Epithelial cell of esophagus (primary cell): ENCODE data around the gene ACTN1.
A peak's percentile ranks its signal among the peaks of the same experiment; 100 is the strongest.
"Not testable (repeated sequence)": the region's sequence is repeated elsewhere in the genome, so short reads cannot be mapped to it uniquely, and the experiment has no call there.

ENCODE experiments used
- DNase-seq: peaks from one replicate; pipeline ENCODE4 v3.0.0; 2010; ENCODE audit warnings: low read depth
- H3K4me3 ChIP-seq: 2 replicates; pipeline ENCODE4 v1.5.1; 2011; ENCODE audit warnings: mild to moderate bottlenecking, low read length, control low read depth
- TF ChIP-seq, protein P1 (sequence below): IDR thresholded peaks from 2 replicates; pipeline ENCODE4 v1.5.1; 2011; ENCODE audit warnings: low read depth, mild to moderate bottlenecking, low read length, control low read depth, inconsistent platforms; ENCODE audit not compliant: insufficient read depth; ENCODE audit errors: missing control alignments

The ACTN1 gene

DNA sequence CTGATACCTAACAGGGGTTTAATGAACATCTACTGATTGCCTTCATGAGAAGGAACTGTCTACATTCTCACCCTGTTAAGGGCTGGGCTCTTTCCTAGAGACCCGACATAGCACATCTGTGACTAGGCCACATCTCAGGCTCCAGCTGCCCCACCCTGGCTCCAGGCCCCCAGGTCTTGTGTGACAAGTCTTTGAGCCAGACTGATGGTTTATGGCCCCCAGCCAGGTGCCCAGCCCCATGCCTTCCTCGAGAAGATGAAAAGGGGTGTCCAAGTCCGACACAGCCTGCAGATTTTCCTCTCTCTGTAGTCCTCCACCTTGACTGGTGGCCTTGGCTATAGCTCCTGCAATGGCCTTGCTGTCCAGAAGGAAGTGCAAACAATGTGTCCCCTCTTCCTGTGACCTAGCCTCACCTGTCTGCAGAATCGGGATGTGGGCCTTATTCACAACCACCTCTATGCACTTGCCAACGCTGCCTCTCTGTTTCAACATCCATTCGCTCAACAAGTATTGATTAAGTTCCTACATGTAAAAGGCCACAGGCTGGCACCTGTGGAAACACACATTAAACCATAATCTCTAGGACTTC, 4.2 kb downstream of the ACTN1 start:
- no peak overlapping the region for H3K4me3 ChIP-seq
- DNase-seq, result peak; percentile 35
- TF ChIP-seq, protein P1, sequence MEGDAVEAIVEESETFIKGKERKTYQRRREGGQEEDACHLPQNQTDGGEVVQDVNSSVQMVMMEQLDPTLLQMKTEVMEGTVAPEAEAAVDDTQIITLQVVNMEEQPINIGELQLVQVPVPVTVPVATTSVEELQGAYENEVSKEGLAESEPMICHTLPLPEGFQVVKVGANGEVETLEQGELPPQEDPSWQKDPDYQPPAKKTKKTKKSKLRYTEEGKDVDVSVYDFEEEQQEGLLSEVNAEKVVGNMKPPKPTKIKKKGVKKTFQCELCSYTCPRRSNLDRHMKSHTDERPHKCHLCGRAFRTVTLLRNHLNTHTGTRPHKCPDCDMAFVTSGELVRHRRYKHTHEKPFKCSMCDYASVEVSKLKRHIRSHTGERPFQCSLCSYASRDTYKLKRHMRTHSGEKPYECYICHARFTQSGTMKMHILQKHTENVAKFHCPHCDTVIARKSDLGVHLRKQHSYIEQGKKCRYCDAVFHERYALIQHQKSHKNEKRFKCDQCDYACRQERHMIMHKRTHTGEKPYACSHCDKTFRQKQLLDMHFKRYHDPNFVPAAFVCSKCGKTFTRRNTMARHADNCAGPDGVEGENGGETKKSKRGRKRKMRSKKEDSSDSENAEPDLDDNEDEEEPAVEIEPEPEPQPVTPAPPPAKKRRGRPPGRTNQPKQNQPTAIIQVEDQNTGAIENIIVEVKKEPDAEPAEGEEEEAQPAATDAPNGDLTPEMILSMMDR, result no peak

DNA sequence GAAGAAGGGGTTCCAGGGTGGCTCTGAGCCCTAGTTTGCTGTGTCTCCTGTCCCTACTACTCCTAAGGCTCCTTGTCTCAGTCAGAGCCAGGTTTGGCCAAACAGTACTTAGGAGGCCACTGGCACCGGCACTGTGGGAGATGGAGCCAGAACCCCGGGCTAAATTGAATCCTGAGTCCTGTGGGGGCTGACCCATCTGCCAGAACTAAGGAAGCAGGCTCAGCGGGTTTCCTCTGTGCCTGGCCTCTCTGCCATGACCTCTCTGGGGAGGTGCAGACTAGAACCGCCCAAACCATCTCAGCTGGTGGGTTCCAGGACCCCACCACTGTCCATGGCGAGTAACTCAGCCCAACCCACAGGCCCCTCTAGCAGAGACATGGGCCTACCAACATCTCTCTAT, 5.5 kb downstream of the ACTN1 start:
- H3K4me3 ChIP-seq, result no peak overlapping the region
- no peak for DNase-seq
- TF ChIP-seq, protein P1, result no peak

DNA sequence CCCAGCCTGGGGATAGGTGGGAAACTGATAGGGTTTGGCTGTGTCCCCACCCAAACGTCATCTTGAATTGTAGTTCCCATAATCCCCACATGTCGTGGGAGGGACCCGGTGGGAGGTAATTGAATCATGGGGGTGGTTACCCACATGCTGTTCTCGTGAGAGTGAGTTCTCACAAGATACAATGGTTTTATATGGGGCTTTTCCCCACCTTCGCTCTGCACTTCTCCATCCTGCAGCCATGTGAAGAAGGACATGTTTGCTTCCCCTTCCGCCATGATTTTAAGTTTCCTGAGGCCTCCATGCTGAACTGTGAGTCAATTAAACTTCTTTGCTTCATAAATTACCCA, 5.9 kb downstream of the ACTN1 start:
- DNase-seq, H3K4me3 ChIP-seq: not testable (repeated sequence)

DNA sequence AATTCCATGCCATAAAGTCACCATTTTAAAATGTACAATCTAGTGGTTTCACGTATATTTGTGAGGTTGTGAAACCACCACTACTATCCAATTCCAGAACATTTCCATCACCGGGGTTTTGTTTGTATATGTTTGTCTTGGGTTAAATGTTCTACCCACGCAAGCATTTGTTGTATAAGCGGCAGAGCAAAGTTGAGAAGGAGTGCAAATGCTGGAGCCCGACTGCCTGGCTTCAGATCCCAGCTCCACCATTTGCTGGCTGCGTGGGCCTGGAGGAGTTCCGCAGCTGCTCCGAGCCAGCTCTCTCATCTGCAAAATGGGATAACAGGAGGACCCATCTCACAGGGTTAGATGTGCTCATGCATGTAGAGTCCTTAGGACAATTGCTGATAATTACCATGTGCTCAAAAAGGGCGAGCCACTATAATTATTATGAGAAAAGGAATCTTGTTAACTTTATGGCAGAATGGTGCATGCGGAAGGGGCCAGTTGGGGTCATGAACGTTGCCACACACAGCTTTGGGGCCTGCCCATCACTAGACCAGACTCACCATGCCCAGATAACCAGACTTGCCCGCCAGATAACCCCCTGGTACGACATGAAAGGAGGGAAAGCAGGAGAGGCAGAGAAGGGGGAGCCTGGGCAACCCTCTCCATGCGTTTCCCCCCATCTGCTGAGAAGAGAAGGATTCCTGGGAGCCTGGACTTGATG, 6.4 kb downstream of the ACTN1 start:
- TF ChIP-seq, protein P1, result no peak
- no peak overlapping the region for H3K4me3 ChIP-seq
- DNase-seq, result no peak

DNA sequence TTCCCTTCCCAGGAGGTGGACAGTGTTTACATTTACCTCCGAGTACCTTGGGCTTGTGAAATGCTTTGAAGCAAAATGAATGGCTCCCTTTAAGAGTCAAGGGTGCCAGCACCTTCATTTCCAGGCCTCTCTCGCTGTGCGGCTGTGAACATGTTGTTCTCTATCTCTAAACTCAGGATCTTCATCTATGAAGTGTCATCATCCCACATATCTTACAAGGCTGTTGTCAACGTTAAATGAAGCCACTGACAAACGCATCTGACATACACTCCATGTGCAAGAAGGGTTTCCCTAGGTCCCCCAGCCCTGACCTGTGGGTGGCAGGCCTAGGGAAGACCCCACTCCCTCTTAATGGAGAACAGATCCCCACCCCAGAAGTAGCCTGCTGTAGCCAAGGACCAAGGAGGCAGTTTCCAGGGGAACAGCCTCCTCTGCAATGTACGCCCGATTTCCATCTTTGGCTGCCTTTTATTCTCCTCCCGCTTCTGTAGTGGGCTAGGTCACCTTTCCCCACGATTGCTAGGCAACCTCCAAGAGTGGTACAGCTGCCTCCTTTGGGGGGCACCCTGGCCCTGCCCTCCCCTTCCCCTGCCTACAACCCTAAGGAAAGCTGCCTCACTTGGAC, 7.6 kb downstream of the ACTN1 start:
- H3K4me3 ChIP-seq, result no peak overlapping the region
- TF ChIP-seq, protein P1, result no peak
- no peak for DNase-seq

DNA sequence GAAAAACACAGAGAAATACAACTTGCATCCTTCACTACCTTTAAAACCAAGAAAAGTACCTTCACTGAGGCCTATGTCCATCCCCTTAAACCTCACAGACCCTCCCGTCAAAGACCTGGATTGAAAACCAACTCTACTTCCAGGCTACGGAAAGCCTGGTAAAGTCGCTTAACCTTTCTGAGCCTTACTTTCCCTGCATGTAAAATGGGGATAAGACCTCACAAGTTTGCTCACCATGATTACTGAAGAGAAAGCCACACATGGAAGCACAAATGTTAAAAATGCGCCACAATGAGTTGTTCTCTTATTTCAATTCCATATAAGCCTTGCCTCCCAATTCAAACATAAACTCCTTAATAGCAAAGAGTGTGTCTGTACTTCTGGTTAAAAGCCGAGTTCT, 8.4 kb downstream of the ACTN1 start:
- DNase-seq, result no peak
- TF ChIP-seq, protein P1, result no peak
- H3K4me3 ChIP-seq, result no peak overlapping the region

DNA sequence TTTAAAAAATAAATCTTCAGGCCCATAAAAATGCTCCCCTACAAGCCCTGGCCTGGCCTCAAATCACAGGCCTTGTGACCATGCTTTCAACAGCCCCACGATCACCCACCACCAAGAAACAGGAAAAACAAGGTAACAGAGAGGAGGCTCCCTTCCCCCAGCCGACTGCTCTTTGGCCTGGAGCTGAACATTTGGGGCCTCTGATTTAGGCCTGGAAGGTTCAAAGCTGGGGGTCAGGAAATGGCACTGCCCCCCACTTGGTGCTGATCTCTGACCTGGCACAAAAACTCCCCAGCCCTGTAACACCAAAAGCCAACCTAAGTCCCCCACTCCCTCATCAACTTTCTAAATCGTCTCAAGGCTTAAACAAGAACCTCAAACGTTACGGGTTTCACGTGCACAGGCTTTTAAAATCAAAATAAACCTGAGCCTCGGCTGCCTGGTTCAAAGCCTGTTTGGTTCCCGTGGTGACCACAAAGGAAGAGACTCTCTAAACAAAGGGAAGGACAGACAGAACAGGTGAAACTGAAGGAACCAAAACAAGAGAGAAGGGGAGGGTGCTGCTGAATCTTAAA, 9.0 kb downstream of the ACTN1 start:
- H3K4me3 ChIP-seq, result no peak overlapping the region
- TF ChIP-seq, protein P1, result no peak
- DNase-seq, result no peak
